ENCODE measurements around the gene NTM.

- TF ChIP-seq CTCF (conservative IDR thresholded peaks at IDR 0.05; ENCODE audit: low read depth, low read length), result no peak
- TF ChIP-seq EZH2 (IDR thresholded peaks at IDR 0.05; ENCODE audit: borderline replicate concordance, low read depth, low read length, poor library complexity, severe bottlenecking), result no peak
These were observed 163.6 kb downstream of the NTM start for GRCh38 chr11:131533998-131534397.
